Stimulated activated naive CD4-positive, alpha-beta T cell treated with Interleukin-2 at 50 U/mL for 16 hours (primary cell): ENCODE results near the gene SNTG2.
A peak's percentile ranks its signal among the peaks of the same experiment; 100 is the strongest.

ENCODE experiments used
- DNase-seq: peaks from one replicate; lab custom pipeline; 2025; lab: John Stamatoyannopoulos, UW

Gene SNTG2

GRCh38 chr2:1002350-1002749 lies 51.7 kb downstream of the SNTG2 start:
- DNase-seq: no peak

DNA sequence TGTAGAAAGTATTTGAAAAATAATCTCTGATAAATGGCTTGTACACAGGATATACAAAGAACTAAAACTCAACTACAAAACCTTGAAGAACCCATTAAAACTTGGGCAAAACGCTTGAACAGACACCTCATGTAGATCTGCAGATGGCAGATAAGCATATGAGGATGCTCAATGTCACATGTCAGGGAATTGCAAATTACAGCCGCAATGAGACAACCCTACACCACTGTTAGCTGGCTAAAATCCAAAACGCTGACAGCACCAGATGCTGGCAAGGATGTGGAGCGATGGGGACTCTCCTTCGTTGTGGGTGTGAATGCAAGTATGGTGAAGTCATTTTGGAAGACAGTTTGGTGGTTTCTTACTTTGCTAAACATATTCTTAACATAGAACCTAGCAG lies 53.7 kb downstream of the SNTG2 start:
- DNase-seq: no peak

DNA sequence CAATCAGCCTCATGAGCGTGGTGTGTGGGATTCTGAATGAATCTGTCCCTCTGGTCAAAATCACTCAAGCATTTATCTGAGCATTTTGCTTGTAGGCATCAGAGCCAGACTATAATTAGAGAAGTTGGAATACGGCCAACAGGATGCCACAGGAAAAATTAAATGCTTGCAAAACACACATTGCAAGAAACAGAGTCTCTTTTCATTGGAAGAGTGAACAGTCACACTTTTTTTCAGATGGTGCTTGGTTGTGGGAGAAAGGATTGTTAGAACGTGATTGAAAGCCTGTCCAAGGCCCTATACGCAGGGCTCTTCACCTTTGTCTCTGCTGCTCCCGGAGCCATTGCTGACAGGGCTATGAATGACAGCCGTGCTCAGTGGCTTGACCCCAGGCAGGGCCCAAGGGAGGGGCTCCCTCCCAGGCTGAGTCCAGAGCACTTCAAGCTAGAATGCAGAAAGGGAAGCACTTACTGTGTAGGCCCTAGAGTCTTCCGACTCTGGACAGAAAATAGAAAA lies 59.8 kb downstream of the SNTG2 start:
- no peak for DNase-seq

DNA sequence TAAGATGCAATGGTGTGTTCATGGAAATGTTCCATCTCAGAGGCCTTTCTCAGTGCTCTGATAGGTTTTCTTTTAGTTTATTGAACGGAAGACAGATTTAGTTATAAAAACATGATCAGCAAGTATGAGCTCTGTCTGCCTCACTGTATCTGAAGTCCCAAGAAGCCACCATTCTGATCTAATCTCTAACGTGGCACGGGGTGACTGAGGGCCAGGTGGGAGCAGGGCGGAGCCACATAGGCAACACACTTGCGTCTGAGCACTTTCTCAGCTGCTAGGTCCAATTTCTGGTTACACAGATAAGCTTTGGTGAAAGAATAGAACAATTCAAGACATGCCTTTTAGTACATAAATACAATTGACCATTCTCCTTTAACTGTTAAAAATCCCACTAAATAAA lies 60.4 kb downstream of the SNTG2 start:
- no peak for DNase-seq

- no peak for DNase-seq
Observed at GRCh38 chr2:1011985-1012384, 61.3 kb downstream of the SNTG2 start.

GRCh38 chr2:1014802-1015201 lies 64.2 kb downstream of the SNTG2 start:
- no peak for DNase-seq

DNA sequence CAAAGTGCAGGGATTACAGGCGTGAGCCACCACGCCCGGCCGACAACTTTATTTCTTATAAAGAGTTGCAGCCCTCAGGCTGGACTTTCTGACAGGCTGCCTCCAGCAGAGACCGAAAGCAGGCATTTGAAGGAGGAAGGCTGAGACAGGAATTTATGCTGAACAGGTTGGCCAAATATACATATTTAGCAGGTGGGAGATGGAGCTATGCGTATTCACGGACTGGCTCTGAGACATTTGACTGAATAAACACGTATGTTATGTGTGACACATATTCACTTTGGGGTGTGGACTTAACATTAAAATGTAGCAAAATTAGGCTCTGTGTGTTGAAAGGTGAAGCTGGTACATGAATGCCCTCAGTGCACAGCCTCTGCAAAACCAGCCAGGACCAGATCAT lies 65.9 kb downstream of the SNTG2 start:
- DNase-seq: no peak

DNA sequence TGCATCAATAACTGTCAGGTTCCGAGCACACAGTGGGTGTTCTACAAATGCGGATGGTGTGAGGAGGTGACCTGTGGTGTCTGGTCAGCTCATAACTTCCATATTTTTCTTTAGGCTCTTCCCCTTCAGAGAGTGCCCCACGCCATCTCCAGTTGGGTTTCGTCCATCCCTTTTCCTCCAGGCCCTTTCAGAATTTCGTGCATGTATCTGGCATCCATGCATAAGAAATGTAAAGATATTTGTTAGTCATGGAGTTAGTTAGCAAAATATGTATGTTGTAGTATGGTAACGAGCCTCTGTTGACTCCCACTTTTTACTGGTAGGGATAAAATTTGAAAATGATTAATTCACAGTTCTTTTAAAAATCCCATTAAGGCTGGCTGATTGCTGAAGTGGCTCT lies 67.2 kb downstream of the SNTG2 start:
- DNase-seq: no peak

DNA sequence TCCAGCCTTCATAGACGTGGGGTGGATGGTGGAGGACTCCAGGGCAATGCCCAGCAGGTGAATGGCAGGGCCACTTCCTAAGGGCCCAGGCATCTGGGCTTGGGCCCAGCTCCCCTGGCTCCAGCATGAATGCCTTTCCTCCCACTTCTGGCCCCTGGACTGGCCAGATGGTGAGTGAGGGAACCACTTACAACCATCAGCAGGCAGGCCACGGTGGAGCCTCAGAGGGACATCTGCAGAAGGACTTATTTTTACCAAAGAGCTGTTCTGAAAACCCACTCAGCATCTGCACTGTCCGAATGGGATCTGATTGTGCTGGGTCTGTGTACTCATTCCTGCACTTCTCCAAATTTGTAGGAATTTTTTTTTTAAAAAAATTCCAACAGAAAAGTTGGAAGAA lies 69.6 kb downstream of the SNTG2 start:
- DNase-seq: no peak

DNA sequence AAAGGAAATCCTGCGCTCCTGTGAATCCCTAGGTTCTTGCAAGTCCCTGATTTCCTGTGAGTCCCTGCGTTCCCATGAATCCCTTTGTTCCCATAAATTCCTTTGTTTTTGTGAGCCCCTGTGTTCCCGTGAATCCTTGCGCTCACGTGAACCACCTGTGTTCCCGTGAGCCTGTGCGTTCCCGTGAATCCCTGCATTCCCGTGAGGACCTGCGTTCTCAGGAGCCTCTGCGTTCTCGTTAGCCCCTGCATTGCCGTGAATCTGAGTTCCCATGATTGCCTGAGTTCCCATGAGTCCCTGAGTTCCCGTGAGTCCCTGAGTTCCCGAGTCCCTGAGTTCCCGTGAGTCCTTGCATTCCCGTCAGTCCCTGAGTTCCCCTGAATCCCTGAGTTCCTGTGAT lies 71.5 kb downstream of the SNTG2 start:
- no peak for DNase-seq

DNA sequence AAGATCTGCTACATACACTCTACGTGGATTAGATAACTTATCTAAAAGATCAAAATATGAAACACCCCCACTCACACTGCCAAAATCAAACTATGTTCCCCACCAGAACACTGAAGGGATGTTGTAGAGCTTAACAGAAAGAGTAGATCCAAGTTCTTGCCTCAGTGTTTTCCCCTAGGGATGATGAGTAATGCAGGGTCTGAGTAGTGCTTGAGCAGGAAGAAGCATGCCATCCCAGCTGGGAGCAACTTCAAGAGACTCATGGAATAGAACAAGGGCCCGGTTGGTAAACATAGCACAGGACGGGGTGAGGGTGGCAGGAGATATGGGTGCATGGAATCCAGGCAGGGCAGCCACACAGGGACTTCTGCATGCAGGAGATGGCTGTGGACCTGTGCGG lies 74.3 kb downstream of the SNTG2 start:
- no peak for DNase-seq

DNA sequence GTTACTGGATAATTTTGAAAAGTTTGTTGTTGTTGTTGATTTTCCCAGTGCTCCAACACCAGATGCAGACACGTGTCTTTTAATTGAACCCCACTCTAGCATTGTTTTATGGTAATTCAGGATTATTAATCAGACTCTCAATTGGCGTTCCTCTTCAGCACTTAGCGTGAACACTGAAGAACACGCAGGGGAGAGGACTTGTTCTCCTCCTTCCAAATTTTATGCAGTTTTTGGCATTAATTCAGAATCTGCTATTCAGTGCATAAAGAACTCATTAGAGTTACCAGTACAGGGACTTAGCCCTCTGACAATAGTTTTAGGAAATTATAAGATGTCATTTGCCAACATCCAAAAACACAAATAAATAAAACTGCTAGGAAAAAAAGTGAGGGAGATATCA lies 75.5 kb downstream of the SNTG2 start:
- DNase-seq: no peak

DNA sequence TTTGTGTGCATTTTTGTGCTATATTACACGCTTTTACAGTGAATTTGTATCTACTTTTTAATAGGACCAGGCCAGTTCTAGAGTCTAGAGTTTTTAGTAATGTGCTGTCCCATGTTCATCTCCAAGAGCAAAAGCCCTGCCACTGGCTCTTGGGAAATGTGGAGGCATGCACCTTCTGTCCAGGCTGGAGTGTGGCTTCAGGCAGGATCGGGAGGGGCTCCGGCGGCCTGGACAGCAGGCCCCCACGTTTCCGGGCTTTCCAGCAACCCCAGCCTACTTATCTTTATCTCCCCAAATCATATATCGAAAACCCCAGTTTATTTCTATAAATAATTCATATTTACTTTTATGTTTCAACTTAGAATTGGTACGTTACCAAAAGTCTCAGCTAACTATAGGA lies 78.2 kb downstream of the SNTG2 start:
- no peak for DNase-seq

DNA sequence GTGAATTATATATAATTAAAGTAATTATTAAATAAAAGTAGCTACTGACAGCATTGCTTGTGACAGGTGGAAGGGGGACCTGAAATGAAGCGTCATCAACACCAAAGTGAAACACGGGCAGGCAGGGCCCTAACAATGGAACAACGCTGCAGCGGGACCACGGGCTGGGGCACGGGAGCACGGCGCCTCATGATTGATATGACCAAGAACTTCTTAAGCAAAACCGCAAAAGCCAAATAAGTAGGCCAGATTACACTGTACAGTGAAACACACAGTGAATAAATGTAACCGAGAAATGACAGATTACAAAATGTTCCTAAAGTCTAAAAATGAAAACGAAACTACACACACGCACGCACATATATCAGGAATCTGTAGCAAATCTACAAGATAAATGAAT lies 81.4 kb downstream of the SNTG2 start:
- peak; percentile 50 for DNase-seq

DNA sequence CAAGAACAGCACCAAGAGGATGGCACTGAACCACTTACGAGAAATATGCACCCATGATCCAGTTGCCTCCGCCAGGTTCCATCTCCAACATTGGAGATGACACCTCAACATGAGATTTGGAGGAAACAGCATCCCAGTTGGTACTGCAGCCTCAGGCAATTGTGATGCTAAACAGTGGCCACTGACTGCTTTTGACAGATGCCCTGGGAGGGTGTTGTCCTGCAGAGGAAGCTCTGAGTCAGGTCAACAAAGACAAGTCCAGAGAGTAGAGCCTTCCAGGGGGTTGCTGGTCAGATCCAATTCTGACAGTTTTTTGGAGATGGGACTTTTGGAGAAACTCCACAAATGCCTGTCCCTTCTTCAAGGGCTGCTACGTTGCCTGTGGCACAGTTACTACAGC lies 82.4 kb downstream of the SNTG2 start:
- DNase-seq: no peak

GRCh38 chr2:1037066-1037465 lies 86.4 kb downstream of the SNTG2 start:
- DNase-seq: no peak

DNA sequence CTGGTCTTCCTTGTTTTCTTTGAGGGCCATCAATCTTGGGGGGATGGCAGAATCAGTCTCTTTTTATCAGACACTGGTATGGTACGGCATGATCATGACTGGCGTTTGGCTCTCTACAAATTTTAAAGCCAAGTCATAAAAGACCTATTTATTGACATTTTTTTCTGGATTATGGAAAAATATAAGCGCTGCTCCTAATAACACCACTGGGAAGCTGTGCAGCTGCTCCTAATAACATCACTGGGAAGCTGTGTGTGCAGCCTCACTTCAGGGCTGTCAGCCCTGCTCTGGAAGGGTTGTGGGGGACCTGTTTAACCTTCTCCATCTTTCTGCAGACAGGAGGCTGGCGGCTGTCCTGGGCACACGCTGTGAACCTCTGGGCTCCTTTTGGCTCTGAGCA lies 88.9 kb downstream of the SNTG2 start:
- DNase-seq: no peak

GRCh38 chr2:1041012-1041805 lies 90.6 kb downstream of the SNTG2 start:
- DNase-seq: no peak

DNA sequence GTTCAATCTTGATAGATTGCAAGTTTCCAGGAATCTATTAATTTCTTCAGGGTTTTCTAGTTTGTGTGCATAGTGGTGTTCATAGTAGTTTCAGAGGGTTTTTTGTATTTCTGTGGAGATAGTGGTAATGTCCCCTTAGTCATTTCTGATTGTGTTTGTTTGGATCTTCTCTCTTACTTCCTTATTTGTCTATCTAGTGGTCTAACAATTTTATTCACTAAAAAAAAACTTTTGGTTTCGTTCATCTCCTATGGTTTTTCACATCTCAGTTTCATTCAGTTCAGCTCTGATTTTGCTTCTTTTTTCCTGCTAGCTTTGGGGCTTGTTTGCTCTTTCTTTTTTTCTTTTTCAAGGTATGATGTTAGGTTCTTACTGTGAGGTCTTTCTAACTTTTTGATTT lies 94.5 kb downstream of the SNTG2 start:
- no peak for DNase-seq

DNA sequence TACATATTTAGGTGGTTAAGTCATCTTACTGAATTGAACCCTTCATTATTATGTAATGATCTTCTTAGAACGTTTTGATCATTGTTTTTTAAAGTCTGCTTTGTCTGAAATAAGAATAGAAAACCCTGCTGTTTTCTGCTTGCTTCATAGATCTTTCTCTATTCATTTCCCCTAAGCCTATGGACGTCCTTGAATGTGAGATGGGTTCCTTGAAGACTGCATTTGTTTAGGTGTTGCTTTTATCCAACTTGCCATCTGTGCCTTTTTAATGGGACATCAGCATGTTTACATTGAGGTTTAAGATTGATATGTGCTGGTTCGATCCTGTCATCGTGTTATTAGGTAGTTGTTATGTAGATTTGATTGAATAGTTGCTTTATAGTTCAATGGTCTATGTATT lies 95.4 kb downstream of the SNTG2 start:
- DNase-seq: no peak

- DNase-seq: no peak
Observed at GRCh38 chr2:1047485-1047884, 96.8 kb downstream of the SNTG2 start.

DNA sequence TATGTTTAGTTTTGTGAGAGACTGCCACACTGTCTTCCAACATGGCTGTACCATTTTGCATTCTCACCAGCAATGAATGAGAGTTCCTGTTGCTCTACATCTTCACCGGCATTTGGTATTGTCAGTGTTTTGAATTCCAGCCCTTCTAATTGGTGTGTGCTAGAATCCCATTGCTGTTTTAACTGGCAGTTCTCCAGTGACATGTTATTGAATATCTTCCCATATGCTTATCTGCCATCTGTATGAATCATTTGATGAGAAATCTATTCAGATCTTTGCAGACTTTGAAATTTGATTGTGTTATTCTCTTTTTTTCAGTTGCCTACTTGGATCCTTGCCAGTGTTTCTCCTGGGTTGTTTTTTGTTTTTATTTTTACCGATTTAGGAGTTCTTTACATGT lies 99.0 kb downstream of the SNTG2 start:
- DNase-seq: no peak

- no peak for DNase-seq
Observed at GRCh38 chr2:1051075-1051474, 100.4 kb downstream of the SNTG2 start.

- no peak for DNase-seq
Observed at GRCh38 chr2:1052771-1053191, 102.1 kb downstream of the SNTG2 start.
